ENCODE measurements around the gene PXK. TPM values are rescaled to one million over a fixed set of nuclear protein-coding genes. Genes with fewer than 3 reads are reported as not detected.

PXK gene
- total RNA-seq, 2 experiments from 2014 or later, result 50.7 to 51.2 TPM

DNA sequence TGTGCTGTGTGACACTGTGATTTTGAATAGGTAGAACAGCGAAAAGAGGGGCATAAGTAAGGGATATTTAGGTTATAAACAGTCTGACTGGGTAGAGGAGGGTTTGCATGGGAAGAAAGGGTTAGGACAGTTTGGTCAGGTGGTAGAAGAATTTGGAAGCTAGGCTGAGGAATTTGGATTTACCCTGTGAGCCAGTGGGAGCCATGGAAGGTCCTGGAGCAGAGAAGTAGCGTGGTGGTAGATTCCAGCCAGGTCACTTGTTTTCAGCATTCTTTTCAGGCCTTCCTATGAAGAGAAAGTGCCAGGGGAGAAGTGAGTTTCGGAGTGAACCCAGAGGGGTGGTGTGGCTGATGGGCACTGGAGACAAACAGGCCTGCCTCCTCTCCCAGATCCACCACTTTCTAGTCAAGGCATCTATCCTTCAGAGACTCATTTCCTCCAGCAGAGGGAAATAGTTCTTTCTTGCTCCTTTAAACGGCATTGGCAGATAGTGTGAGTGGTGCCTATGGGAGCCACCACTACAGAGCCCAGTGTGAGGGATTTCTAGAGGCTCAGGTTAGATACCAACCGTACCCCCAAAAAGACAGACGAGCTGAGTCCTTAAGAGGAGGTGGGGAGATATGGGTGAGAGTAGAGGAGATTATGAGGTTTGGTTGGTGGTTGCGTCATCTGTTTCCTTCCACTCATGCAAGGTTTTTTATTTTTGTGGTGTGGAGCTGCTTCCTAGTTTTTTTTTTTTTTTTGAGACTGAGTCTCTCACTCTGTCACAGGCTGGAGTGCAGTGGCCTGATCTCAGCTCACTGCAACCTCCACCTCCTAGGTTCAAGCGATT, 21.2 kb downstream of the PXK start:
- Mint-ChIP-seq H3K27me3 (no peaks in the 10 kb centered on the region), H3K36me3 (ENCODE audit: low read depth) (peaks cover 25% of the 10 kb centered on the region), H3K4me3 (peak overlapping the region; percentile 72), H3K27ac (peak overlapping the region; percentile 94), H3K9me3 (no peaks in the 10 kb centered on the region), H3K4me1 (peaks cover 84% of the 10 kb centered on the region)
- CTCF ChIA-PET, result interaction anchor here (0.8 to 3.1 kb wide), 5 partner anchors 17 to 67 kb away, joined by 3 to 15 read pairs (median 5); partner anchors contain the start of genes HTD2, PXK and RPP14
- DNase-seq, result peak; percentile 62
- POLR2A ChIA-PET, result interaction anchor here (1.1 to 1.6 kb wide), 3 partner anchors 18 to 115 kb away, joined by 3 to 8 read pairs (median 4); partner anchors contain the start of genes HTD2 and RPP14

DNA sequence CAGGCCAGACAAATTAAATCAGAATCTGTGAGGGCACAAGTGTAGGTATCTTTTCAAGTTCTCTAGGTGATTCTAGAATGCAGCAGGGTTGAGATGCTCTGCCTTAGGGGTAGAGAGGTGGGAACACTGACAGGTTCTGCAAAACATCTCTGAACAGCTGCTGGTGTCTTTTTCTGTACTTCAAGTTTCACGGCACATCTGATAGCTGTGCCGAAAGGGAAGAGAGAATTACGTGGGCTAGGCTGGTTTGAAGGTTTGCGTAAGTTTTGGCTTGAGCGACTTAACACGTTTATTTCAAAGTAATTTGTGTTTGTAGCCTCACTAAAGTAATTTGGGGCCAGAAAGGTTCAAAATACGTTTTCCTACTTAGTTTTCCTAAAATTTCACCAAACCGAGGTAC, 22.5 kb downstream of the PXK start:
- DNase-seq, result no peak
- Mint-ChIP-seq H3K4me1 (peaks cover 73% of the 10 kb centered on the region), H3K27me3 (no peaks in the 10 kb centered on the region), H3K27ac (peak overlapping the region; percentile 94), H3K9me3 (no peaks in the 10 kb centered on the region), H3K4me3 (no peak overlapping the region), H3K36me3 (ENCODE audit: low read depth) (peaks cover 15% of the 10 kb centered on the region)
- ChIA-PET POLR2A (interaction anchor here (1.5 to 1.6 kb wide), 2 partner anchors 20 to 117 kb away, joined by 3 to 5 read pairs; no protein-coding TSS in a partner anchor), CTCF (interaction anchor here (2.0 to 3.1 kb wide), 2 partner anchors 20 to 49 kb away, joined by 13 to 15 read pairs; partner anchors contain the start of genes HTD2 and RPP14)

DNA sequence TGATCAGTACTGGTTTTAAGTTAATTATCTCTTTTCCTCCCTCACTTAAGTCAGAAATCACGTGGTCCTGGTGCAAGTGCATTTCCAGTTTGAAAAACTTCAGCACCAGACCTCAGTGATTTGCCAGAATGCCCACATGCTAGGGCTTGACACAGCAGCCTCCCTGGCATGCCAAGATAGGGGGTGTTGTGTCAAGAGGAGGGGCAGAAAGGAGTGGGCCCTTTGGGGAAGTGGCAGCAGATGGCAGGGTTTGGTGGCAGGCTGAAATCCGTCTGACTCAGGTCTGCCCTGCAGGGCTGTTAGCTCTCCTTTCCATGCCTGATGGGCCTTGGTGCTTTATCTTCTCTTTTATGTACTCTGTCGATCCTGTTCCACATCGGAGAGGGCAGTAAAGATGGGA, 23.4 kb downstream of the PXK start:
- POLR2A ChIA-PET, result interaction anchor here (1.1 to 1.6 kb wide), 3 partner anchors 10 to 21 kb away, joined by 3 to 5 read pairs (median 4); no protein-coding TSS in a partner anchor
- CTCF ChIA-PET, result interaction anchor here (1.4 to 3.1 kb wide), 2 partner anchors 21 to 49 kb away, joined by 6 to 13 read pairs; partner anchors contain the start of genes HTD2 and RPP14
- peaks cover 64% of the 10 kb centered on the region for H3K4me1 Mint-ChIP-seq

DNA sequence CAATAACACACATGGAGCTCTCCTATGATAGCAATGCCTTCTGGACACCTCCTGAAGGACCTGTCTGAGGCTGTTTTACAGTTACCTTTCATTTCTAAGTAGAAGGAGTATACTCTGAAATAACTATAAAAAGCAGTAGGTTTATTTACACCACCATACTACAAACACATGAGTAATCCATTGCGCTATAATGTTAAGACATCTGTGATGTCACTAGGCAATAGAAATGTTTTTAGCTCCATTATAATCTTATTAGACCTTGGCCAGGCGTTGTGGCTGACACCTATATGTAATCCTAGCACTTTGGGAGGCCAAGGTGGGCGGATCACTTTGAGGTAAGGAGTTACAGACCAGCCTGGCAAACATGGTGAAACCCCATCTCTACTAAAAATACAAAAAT, 24.7 kb downstream of the PXK start:
- no peak for DNase-seq
- H3K27ac Mint-ChIP-seq, result no peak overlapping the region
- no peak overlapping the region for H3K4me3 Mint-ChIP-seq
- ChIA-PET CTCF (no interaction called here), POLR2A (interaction anchor here (1.5 kb wide), 1 partner anchor 9 kb away, joined by 3 read pairs; no protein-coding TSS in a partner anchor)
- peaks cover 51% of the 10 kb centered on the region for H3K4me1 Mint-ChIP-seq
- H3K27me3 Mint-ChIP-seq, result no peaks in the 10 kb centered on the region
- H3K36me3 Mint-ChIP-seq (ENCODE audit: low read depth), result peaks cover 4% of the 10 kb centered on the region
- H3K9me3 Mint-ChIP-seq, result no peaks in the 10 kb centered on the region

More for the DNA sequence above, 23.4 kb downstream of the PXK start:
- no peak for DNase-seq
- Mint-ChIP-seq H3K27me3 (no peaks in the 10 kb centered on the region), H3K9me3 (no peaks in the 10 kb centered on the region), H3K27ac (peak overlapping the region; percentile 44), H3K36me3 (ENCODE audit: low read depth) (peaks cover 8% of the 10 kb centered on the region), H3K4me3 (no peak overlapping the region)

DNA sequence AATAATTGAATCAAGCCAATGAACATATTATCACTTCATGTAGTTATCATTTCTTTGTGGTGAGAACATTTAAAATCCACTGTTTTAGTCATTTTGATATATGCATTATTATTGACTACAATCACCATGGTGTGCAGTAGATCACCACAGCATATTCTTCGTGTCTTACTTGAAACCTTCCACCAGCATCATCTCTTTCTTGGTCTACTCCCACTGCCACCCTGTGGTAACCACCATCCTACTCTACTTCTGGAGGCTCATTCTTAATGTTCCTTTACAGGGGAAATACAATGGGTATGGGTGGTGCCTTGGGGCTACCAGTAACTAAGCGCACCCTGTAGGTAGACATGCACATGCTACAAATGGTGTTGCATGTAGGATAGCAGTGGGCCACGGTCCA, 25.4 kb downstream of the PXK start:
- H3K4me3 Mint-ChIP-seq, result no peak overlapping the region
- H3K27me3 Mint-ChIP-seq, result no peaks in the 10 kb centered on the region
- DNase-seq, result no peak
- H3K9me3 Mint-ChIP-seq, result no peaks in the 10 kb centered on the region
- peaks cover 46% of the 10 kb centered on the region for H3K4me1 Mint-ChIP-seq
- ChIA-PET CTCF (no interaction called here), POLR2A (no interaction called here)
- H3K27ac Mint-ChIP-seq, result peak overlapping the region; percentile 65
- H3K36me3 Mint-ChIP-seq (ENCODE audit: low read depth), result no peaks in the 10 kb centered on the region

DNA sequence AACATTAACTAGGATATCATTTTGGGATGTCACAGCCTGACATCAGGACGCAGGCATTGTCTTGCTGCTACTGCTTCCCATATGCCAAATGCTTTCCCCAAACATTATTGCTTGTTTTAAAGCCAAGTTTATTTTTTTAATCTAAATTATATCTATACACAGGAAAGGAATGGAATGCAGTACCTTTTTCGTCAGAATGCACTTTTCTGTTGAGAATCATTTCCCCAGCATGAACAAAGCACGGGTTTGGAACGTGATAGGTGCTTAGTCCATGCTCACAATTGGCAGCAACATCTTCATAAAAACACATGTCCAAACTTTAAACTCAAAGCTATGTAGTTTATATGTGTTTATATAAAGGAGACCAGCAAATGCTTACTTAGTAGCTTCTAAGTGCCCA, 26.1 kb downstream of the PXK start:
- CTCF ChIA-PET, result interaction anchor here (1.1 kb wide), 1 partner anchor 9 kb away, joined by 3 read pairs; no protein-coding TSS in a partner anchor
- Mint-ChIP-seq H3K4me1 (peaks cover 41% of the 10 kb centered on the region), H3K9me3 (no peaks in the 10 kb centered on the region), H3K27me3 (no peaks in the 10 kb centered on the region), H3K36me3 (ENCODE audit: low read depth) (no peaks in the 10 kb centered on the region), H3K27ac (no peak overlapping the region), H3K4me3 (no peak overlapping the region)
- DNase-seq, result no peak
- POLR2A ChIA-PET, result no interaction called here

DNA sequence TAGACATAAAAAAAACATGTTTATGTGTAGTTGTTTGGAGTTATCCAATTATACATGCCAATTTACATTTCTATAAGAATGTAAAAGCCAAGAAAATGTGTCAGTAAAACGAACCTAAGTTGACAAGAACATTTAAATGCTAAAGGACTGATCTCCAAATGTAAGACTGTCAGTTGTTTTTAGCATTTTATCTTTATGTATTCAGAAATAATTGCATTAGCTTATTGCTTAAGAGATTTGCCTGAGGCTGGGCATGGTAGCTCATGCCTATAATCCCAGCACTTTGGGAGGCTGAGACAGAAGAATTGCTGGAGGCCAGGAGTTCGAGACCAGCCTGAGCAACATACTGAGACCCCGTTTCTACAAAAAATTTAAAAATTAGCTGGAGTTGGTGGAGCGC, 26.9 kb downstream of the PXK start:
- Mint-ChIP-seq H3K27ac (no peak overlapping the region), H3K36me3 (ENCODE audit: low read depth) (no peaks in the 10 kb centered on the region), H3K4me1 (peaks cover 36% of the 10 kb centered on the region), H3K27me3 (no peaks in the 10 kb centered on the region), H3K4me3 (no peak overlapping the region), H3K9me3 (no peaks in the 10 kb centered on the region)
- ChIA-PET CTCF (interaction anchor here (0.6 to 1.1 kb wide), 2 partner anchors 10 to 335 kb away, joined by 3 to 4 read pairs; no protein-coding TSS in a partner anchor), POLR2A (no interaction called here)
- no peak for DNase-seq

DNA sequence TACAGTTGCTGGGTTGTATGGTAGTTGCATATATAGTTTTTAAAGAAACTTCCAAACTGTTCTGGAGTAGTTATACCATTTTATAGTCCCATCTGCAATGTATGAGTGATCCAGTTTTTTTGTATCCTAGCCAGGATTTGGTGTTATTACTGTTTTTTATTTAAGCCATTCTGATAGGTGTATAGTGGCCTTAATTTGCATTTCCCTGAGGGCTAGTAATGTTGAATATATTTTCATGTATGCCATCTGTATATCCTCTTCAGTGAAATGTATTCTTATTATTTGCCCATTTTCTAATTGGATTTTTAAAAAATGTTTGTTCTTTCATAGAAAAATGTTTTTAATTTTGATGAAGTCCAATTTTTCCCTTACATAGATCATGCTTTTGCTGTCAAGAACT, 29.2 kb downstream of the PXK start:
- Mint-ChIP-seq H3K9me3 (no peaks in the 10 kb centered on the region), H3K36me3 (ENCODE audit: low read depth) (peaks cover 6% of the 10 kb centered on the region), H3K27ac (no peak overlapping the region), H3K27me3 (no peaks in the 10 kb centered on the region), H3K4me3 (no peak overlapping the region), H3K4me1 (peaks cover 37% of the 10 kb centered on the region)
- ChIA-PET CTCF (no interaction called here), POLR2A (no interaction called here)
- no peak for DNase-seq

DNA sequence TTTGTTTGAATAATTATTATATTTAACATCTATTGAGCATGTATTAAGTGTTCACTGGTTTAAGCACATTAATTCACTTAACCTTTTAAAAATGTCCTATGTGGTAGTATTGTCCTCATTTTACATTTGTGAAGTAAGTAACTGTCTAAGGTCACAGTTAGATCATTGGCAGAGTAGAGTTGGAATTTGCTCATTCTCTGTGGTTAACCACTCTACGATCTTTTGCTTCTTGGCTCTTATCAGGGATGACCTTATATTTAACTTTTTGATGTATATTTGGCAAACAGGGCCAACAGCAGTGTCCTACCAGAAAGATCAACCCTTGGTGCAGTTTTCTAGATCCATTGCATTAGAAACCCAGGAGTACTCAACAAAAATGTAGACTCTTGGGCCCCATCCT, 34.0 kb downstream of the PXK start:
- Mint-ChIP-seq H3K4me1 (peaks cover 25% of the 10 kb centered on the region), H3K27me3 (no peaks in the 10 kb centered on the region), H3K27ac (no peak overlapping the region), H3K36me3 (ENCODE audit: low read depth) (peaks cover 16% of the 10 kb centered on the region), H3K4me3 (no peak overlapping the region), H3K9me3 (no peaks in the 10 kb centered on the region)
- DNase-seq, result no peak
- ChIA-PET POLR2A (interaction anchor here (1.2 kb wide), 1 partner anchor 10 kb away, joined by 3 read pairs; no protein-coding TSS in a partner anchor), CTCF (interaction anchor here (0.8 kb wide), 1 partner anchor 22 kb away, joined by 3 read pairs; no protein-coding TSS in a partner anchor)

DNA sequence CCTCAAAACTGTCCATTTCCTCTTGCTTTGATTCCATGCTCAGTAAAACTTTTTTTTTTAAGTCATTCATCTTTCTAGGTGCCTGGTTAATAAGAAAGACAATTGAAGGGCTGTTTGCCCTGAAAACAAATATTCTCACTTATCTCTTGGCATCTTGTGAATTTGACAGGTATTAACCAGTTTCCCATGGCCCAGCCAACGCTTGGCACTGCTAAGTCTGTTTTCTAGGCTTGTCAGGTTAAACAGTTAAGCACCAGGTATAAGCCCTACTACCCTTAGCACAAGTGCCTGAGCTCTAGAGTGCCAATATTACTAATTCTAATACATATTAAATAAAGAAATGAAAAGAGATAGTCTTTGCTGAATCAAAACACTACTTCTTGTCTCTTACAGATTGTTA, 36.3 kb downstream of the PXK start:
- H3K4me3 Mint-ChIP-seq, result no peak overlapping the region
- H3K9me3 Mint-ChIP-seq, result no peaks in the 10 kb centered on the region
- ChIA-PET POLR2A (no interaction called here), CTCF (no interaction called here)
- H3K27ac Mint-ChIP-seq, result no peak overlapping the region
- no peak for DNase-seq
- no peaks in the 10 kb centered on the region for H3K27me3 Mint-ChIP-seq
- peaks cover 19% of the 10 kb centered on the region for H3K36me3 Mint-ChIP-seq (ENCODE audit: low read depth)
- H3K4me1 Mint-ChIP-seq, result peaks cover 24% of the 10 kb centered on the region

DNA sequence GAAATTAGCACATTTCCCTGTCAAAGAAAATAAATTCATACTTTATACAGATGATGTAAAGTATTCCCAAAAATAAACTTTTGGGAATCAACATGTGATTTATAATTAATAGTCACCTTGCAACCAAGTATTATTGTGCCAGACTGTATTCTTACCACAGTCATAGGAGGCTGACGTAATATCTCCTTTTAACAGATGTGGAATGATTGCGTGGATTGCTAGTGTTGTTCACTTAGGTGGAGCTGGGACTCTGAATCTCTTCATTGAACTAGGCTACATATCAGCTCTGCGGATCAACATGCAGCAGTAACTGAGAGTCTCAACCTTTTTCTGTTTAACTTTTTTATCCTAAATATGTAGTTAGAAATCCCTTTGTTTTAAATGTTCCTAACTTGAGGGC, 37.2 kb downstream of the PXK start:
- Mint-ChIP-seq H3K27ac (no peak overlapping the region), H3K4me1 (peaks cover 19% of the 10 kb centered on the region), H3K27me3 (no peaks in the 10 kb centered on the region), H3K9me3 (no peaks in the 10 kb centered on the region), H3K4me3 (no peak overlapping the region), H3K36me3 (ENCODE audit: low read depth) (peaks cover 19% of the 10 kb centered on the region)
- no peak for DNase-seq
- ChIA-PET POLR2A (no interaction called here), CTCF (no interaction called here)

DNA sequence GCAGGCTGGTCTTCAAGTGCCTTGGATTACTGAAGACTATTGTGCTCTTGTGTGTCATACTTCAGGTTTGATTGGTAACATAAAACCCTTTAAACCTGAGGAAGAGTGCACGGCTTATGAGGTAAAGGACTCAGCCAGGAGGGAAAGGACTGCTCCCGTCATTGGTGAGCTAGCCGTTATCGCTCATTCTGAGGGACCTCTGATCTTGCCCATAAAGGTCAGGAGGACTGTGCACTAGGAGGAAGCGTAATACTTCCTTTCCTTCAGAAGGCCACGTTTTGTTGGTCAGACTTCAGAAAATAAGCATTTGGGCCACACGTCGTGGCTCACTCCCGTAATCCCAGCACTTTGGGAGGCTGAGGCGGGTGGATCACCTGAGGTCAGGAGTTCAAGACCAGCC, 37.7 kb downstream of the PXK start:
- Mint-ChIP-seq H3K4me1 (peaks cover 13% of the 10 kb centered on the region), H3K4me3 (no peak overlapping the region), H3K27ac (no peak overlapping the region), H3K36me3 (ENCODE audit: low read depth) (peaks cover 19% of the 10 kb centered on the region), H3K27me3 (no peaks in the 10 kb centered on the region), H3K9me3 (no peaks in the 10 kb centered on the region)
- ChIA-PET CTCF (no interaction called here), POLR2A (no interaction called here)
- DNase-seq, result no peak

DNA sequence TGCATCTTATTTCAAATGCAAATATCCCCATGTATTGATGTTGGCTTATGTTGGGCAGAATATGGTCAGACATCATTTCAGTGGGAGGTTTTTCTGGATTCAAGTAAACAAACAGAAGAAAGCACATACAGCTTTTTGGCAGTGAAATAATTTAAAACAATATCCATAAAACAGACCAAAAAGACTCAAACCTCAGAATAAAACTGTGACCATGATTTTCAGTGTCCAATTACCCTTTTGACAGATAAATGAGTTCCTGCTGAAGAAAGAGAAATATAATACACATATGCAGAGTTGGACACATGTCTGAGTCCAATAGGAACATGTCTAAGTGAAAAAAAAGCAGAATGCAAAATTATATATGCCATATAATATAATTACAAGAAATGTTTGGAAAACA, 39.1 kb downstream of the PXK start:
- H3K36me3 Mint-ChIP-seq (ENCODE audit: low read depth), result peaks cover 13% of the 10 kb centered on the region
- no peak for DNase-seq
- no peaks in the 10 kb centered on the region for H3K27me3 Mint-ChIP-seq
- no peak overlapping the region for H3K27ac Mint-ChIP-seq
- ChIA-PET POLR2A (no interaction called here), CTCF (interaction anchor here (0.6 kb wide), 1 partner anchor 32 kb away, joined by 3 read pairs; no protein-coding TSS in a partner anchor)
- H3K9me3 Mint-ChIP-seq, result no peaks in the 10 kb centered on the region
- no peak overlapping the region for H3K4me3 Mint-ChIP-seq
- H3K4me1 Mint-ChIP-seq, result peaks cover 3% of the 10 kb centered on the region
